NCI-H1436 treated with DMSO at 0.1 percent for 48 hours (cell line): ENCODE measurements around the gene CORO2B.

Experiments used
- DNase-seq: peaks from one replicate; lab custom pipeline; 2025; lab: John Stamatoyannopoulos, UW

Gene CORO2B

GRCh38 chr15:68609629-68610028 lies 30.8 kb downstream of the CORO2B start:
- no peak for DNase-seq

- DNase-seq, result no peak
Measured at GRCh38 chr15:68610825-68611224, 32.0 kb downstream of the CORO2B start.

- no peak for DNase-seq
Measured at GRCh38 chr15:68612503-68612902, 33.7 kb downstream of the CORO2B start.

- DNase-seq, result no peak
Measured at GRCh38 chr15:68612979-68613740, 34.4 kb downstream of the CORO2B start.

- no peak for DNase-seq
Measured at GRCh38 chr15:68614286-68615035, 35.7 kb downstream of the CORO2B start.

- no peak for DNase-seq
Measured at GRCh38 chr15:68615301-68615700, 36.5 kb downstream of the CORO2B start.

GRCh38 chr15:68615811-68616210 lies 37.0 kb downstream of the CORO2B start:
- DNase-seq, result no peak

- DNase-seq, result no peak
Measured at GRCh38 chr15:68616397-68616796, 37.6 kb downstream of the CORO2B start.

GRCh38 chr15:68617001-68617400 lies 38.2 kb downstream of the CORO2B start:
- no peak for DNase-seq

GRCh38 chr15:68617777-68618176 lies 39.0 kb downstream of the CORO2B start:
- DNase-seq, result no peak

- DNase-seq, result no peak
Measured at GRCh38 chr15:68618394-68618793, 39.6 kb downstream of the CORO2B start.

GRCh38 chr15:68618908-68619698 lies 40.3 kb downstream of the CORO2B start:
- no peak for DNase-seq

- DNase-seq, result peak; percentile 59
Measured at GRCh38 chr15:68620721-68621527, 42.1 kb downstream of the CORO2B start.

GRCh38 chr15:68621535-68621934 lies 42.7 kb downstream of the CORO2B start:
- no peak for DNase-seq

GRCh38 chr15:68623301-68623892 lies 44.6 kb downstream of the CORO2B start:
- no peak for DNase-seq

- DNase-seq, result no peak
Measured at GRCh38 chr15:68625853-68626252, 47.1 kb downstream of the CORO2B start.

GRCh38 chr15:68626283-68626682 lies 47.5 kb downstream of the CORO2B start:
- no peak for DNase-seq

GRCh38 chr15:68626739-68627138 lies 47.9 kb downstream of the CORO2B start:
- no peak for DNase-seq

- no peak for DNase-seq
Measured at GRCh38 chr15:68627476-68627875, 48.7 kb downstream of the CORO2B start.

- DNase-seq, result no peak
Measured at GRCh38 chr15:68627995-68628394, 49.2 kb downstream of the CORO2B start.

- DNase-seq, result no peak
Measured at GRCh38 chr15:68629519-68630210, 50.9 kb downstream of the CORO2B start.
